HEK293T (cell line): ENCODE data around the gene ASAP3.
"Not testable (repeated sequence)": the region's sequence is repeated elsewhere in the genome, so short reads cannot be mapped to it uniquely, and the experiment has no call there.

Experiments used
- CTCF ChIA-PET: fragments of 350-600 bp; formaldehyde crosslinking; extraction: SDS; loops from one replicate; lab custom pipeline; 2021; ENCODE audit warnings: antibody characterized with exemption, inconsistent platforms; lab: Yijun Ruan, JAX
- POLR2A ChIA-PET: fragments of 350-600 bp; formaldehyde crosslinking; extraction: SDS; loops from one replicate; lab custom pipeline; 2020; ENCODE audit warnings: antibody characterized with exemption, inconsistent platforms; lab: Yijun Ruan, JAX
- DNase-seq: peaks from one replicate; pipeline ENCODE4 v3.0.0; 2012; ENCODE audit warnings: mixed read lengths; ENCODE audit errors: extremely low spot score
- ARNT ChIP-seq: fragments of 450-650 bp; IDR thresholded peaks from 2 replicates; pipeline ENCODE4 v1.6.1; 2017; ENCODE audit warnings: mild to moderate bottlenecking
- BHLHE40 ChIP-seq: fragments of 450-650 bp; IDR thresholded peaks from 2 replicates; pipeline ENCODE4 v1.6.1; 2016; ENCODE audit warnings: mild to moderate bottlenecking, moderate library complexity, borderline replicate concordance
- CTBP1 ChIP-seq: fragments of 450-650 bp; IDR thresholded peaks from 2 replicates; pipeline ENCODE4 v1.6.1; 2016; ENCODE audit warnings: borderline replicate concordance
- ELF4 ChIP-seq: fragments of 450-650 bp; IDR thresholded peaks from 2 replicates; pipeline ENCODE4 v1.6.1; 2017; ENCODE audit warnings: antibody characterized with exemption
- FOXA1 ChIP-seq: fragments of 450-650 bp; IDR thresholded peaks from 2 replicates; pipeline ENCODE4 v1.6.1; 2016; ENCODE audit warnings: mild to moderate bottlenecking
- FOXK2 ChIP-seq: fragments of 450-650 bp; IDR thresholded peaks from 2 replicates; pipeline ENCODE4 v1.6.1; 2016; ENCODE audit warnings: mild to moderate bottlenecking
- FOXM1 ChIP-seq: fragments of 450-650 bp; IDR thresholded peaks from 2 replicates; pipeline ENCODE4 v1.6.1; 2017; ENCODE audit warnings: mild to moderate bottlenecking, borderline replicate concordance
- HDGF ChIP-seq: fragments of 450-650 bp; IDR thresholded peaks from 2 replicates; pipeline ENCODE4 v1.6.1; 2017; ENCODE audit warnings: antibody characterized with exemption, borderline replicate concordance
- L3MBTL2 ChIP-seq: fragments of 450-650 bp; conservative IDR thresholded peaks from 2 replicates; pipeline ENCODE4 v1.6.1; 2016; ENCODE audit warnings: mild to moderate bottlenecking
- LEF1 ChIP-seq: fragments of 450-650 bp; IDR thresholded peaks from 2 replicates; pipeline ENCODE4 v1.6.1; 2017; ENCODE audit warnings: mild to moderate bottlenecking, borderline replicate concordance
- NFRKB ChIP-seq: fragments of 450-650 bp; IDR thresholded peaks from 2 replicates; pipeline ENCODE4 v1.6.1; 2016; ENCODE audit warnings: mild to moderate bottlenecking, moderate library complexity
- SP1 ChIP-seq: fragments of 450-650 bp; IDR thresholded peaks from 2 replicates; pipeline ENCODE4 v1.6.1; 2017
- SUZ12 ChIP-seq: fragments of 450-650 bp; IDR thresholded peaks from 2 replicates; pipeline ENCODE4 v1.6.1; 2016; ENCODE audit warnings: mild to moderate bottlenecking
- TARDBP ChIP-seq: fragments of 450-650 bp; IDR thresholded peaks from 2 replicates; pipeline ENCODE4 v1.6.1; 2016
- ZNF384 ChIP-seq: fragments of 450-650 bp; IDR thresholded peaks from 2 replicates; pipeline ENCODE4 v1.6.1; 2016
- TF ChIP-seq, protein P1 (sequence below): fragments of 450-650 bp; IDR thresholded peaks from 2 replicates; pipeline ENCODE4 v1.6.1; 2016

ASAP3 gene

DNA sequence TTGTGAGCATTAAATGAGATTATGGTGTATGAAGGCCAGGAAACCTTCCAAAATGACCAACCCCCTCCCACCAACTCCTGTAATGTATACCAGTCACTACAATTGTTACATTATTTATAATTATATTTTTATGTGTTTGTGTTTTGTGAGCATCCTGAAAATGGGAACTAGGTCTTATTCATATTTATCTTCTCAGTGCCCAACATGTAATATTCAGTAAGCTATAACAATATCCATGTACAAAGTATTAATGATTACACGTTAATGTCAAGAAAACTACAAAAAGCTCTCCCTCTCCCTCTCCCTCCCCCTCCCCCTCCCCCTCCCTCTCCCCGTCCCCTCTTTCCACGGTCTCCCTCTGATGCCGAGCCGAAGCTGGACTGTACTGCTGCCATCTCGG is 19.0 kb upstream of the ASAP3 start:
- no peak for DNase-seq
- CTCF ChIA-PET, result no interaction called here
- no peak for TF ChIP-seq SP1
- no peak for TF ChIP-seq FOXA1
- no peak for TF ChIP-seq CTBP1
- TF ChIP-seq HDGF, result no peak
- TF ChIP-seq TARDBP, result no peak
- POLR2A ChIA-PET, result no interaction called here

DNA sequence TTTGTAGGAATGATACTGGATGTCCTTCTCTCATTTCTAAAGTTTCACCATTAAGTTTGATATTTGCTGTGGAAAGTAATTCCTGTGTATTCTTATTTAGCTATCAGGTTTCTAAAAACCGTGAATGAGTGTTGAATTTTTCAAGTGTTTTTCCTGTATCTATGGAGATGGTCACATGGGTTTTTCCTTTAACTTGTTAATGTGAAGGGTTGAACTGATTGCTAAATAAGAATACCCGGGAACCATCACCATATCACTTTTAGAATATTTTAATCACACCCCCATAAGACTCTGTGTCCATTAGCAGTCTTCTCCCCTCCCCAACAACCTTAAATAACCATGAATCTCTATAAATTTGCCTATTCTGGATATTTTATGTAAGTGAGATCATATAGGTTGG is 16.5 kb upstream of the ASAP3 start:
- TF ChIP-seq FOXM1 (no peak), SUZ12 (no peak), HDGF (no peak)
- ChIA-PET POLR2A (no interaction called here), CTCF (interaction anchor here (2.7 kb wide), 1 partner anchor 39 kb away, joined by 13 read pairs; no protein-coding TSS in a partner anchor)
- DNase-seq, result no peak

GRCh38 chr1:23497777-23498439 is 13.9 kb upstream of the ASAP3 start:
- DNase-seq, result no peak
- CTCF ChIA-PET, result interaction anchor here (0.6 to 2.7 kb wide), 22 partner anchors 10 to 141 kb away, joined by 3 to 43 read pairs (median 5); partner anchors contain the start of genes ASAP3 and E2F2
- POLR2A ChIA-PET, result interaction anchor here (0.9 to 4.1 kb wide), 9 partner anchors 10 to 153 kb away, joined by 3 to 21 read pairs (median 4); partner anchors contain the start of genes E2F2, HNRNPR and ID3
- no peak for TF ChIP-seq SP1
- no peak for TF ChIP-seq ARNT
- no peak for TF ChIP-seq L3MBTL2

- no peak for DNase-seq
- TF ChIP-seq TARDBP, result no peak
- TF ChIP-seq CTBP1, result no peak
- TF ChIP-seq FOXM1, result no peak
- TF ChIP-seq FOXK2, result no peak
- TF ChIP-seq BHLHE40, result no peak
- no peak for TF ChIP-seq ZNF384
- no peak for TF ChIP-seq ARNT
- no peak for TF ChIP-seq NFRKB
- TF ChIP-seq FOXA1, result no peak
- TF ChIP-seq ELF4, result no peak
- TF ChIP-seq, protein P1, sequence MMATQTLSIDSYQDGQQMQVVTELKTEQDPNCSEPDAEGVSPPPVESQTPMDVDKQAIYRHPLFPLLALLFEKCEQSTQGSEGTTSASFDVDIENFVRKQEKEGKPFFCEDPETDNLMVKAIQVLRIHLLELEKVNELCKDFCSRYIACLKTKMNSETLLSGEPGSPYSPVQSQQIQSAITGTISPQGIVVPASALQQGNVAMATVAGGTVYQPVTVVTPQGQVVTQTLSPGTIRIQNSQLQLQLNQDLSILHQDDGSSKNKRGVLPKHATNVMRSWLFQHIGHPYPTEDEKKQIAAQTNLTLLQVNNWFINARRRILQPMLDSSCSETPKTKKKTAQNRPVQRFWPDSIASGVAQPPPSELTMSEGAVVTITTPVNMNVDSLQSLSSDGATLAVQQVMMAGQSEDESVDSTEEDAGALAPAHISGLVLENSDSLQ, result no peak
- TF ChIP-seq SP1, result no peak
- no peak for TF ChIP-seq SUZ12
- ChIA-PET CTCF (interaction anchor here (0.6 to 2.7 kb wide), 25 partner anchors 8 to 520 kb away, joined by 3 to 43 read pairs (median 4); partner anchors contain the start of genes ASAP3, E2F2 and KDM1A), POLR2A (interaction anchor here (1.0 to 4.1 kb wide), 9 partner anchors 12 to 152 kb away, joined by 3 to 21 read pairs (median 5); partner anchors contain the start of genes ASAP3, E2F2 and HNRNPR)
Measured at GRCh38 chr1:23496490-23497181, 12.7 kb upstream of the ASAP3 start.

GRCh38 chr1:23494836-23495235 is 10.9 kb upstream of the ASAP3 start:
- POLR2A ChIA-PET, result interaction anchor here (0.7 kb wide), 1 partner anchor 10 kb away, joined by 3 read pairs; the partner anchor contains the start of gene ASAP3
- CTCF ChIA-PET, result interaction anchor here (0.5 kb wide), 1 partner anchor 18 kb away, joined by 5 read pairs; no protein-coding TSS in a partner anchor
- not testable (repeated sequence) for DNase-seq

- CTCF ChIA-PET, DNase-seq: not testable (repeated sequence)
- POLR2A ChIA-PET, result interaction anchor here (1.1 kb wide), 1 partner anchor 199 kb away, joined by 3 read pairs; the partner anchor contains the start of gene RPL11
Measured at GRCh38 chr1:23492776-23493175, 8.8 kb upstream of the ASAP3 start.

GRCh38 chr1:23492132-23492720 is 8.2 kb upstream of the ASAP3 start:
- CTCF ChIA-PET, result no interaction called here
- DNase-seq, result no peak
- TF ChIP-seq ZNF384 (no peak), SUZ12 (no peak), ELF4 (no peak), LEF1 (no peak), L3MBTL2 (no peak)
- TF ChIP-seq, protein P1, result no peak
- POLR2A ChIA-PET, result no interaction called here

DNA sequence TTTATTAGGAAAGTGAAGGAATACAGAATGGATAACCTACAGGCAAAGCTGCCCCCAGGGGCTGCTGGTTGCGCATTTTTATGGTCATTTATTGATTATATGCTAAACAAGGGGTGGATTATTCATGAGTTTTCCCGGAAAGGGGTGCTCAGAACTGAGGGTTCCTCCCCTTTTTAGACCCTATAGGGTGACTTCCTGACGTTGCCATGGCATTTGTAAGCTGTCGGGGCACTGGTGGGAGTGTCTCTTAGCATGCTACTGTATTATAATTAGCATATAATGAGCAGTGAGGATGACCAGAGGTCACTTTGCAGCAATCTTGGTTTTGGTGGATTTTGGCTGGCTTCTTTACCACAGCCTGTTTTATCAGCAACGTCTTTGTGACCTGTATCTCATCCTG is 5.9 kb upstream of the ASAP3 start:
- TF ChIP-seq FOXM1 (no peak), L3MBTL2 (no peak), NFRKB (no peak), ARNT (no peak), CTBP1 (no peak), FOXK2 (no peak), ELF4 (no peak), SUZ12 (no peak), HDGF (no peak), SP1 (no peak), LEF1 (no peak), ZNF384 (no peak), BHLHE40 (no peak), TARDBP (no peak), FOXA1 (no peak)
- TF ChIP-seq, protein P1, result no peak
- CTCF ChIA-PET, result no interaction called here
- DNase-seq, result no peak
- POLR2A ChIA-PET, result no interaction called here
